Measurements from ENCODE around the gene CHFR. TPM values are rescaled to one million over a fixed set of nuclear protein-coding genes. Genes with fewer than 3 reads are reported as not detected.
A peak's percentile ranks its signal among the peaks of the same experiment; 100 is the strongest.
"Not testable (repeated sequence)": the region's sequence is repeated elsewhere in the genome, so short reads cannot be mapped to it uniquely, and the experiment has no call there.

Gene CHFR
- polyA plus RNA-seq, 3 donors: 18.9 to 33.0 (median 28.5) TPM

GRCh38 chr12:132844681-132845080 is 42.7 kb downstream of the CHFR start:
- not testable (repeated sequence) for DNase-seq

GRCh38 chr12:132842449-132843045 is 44.9 kb downstream of the CHFR start:
- DNase-seq: no peak

- no peak for DNase-seq
Observed at GRCh38 chr12:132841151-132841550, 46.3 kb downstream of the CHFR start.

- DNase-seq: no peak
Observed at GRCh38 chr12:132840536-132840935, 46.9 kb downstream of the CHFR start.

GRCh38 chr12:132839558-132840235 is 47.7 kb downstream of the CHFR start:
- no peak for DNase-seq

- DNase-seq: no peak
Observed at GRCh38 chr12:132838410-132839080, 48.9 kb downstream of the CHFR start.

- no peak for DNase-seq
Observed at GRCh38 chr12:132837693-132838409, 49.6 kb downstream of the CHFR start.

- no peak for DNase-seq
Observed at GRCh38 chr12:132836795-132837331, 50.5 kb downstream of the CHFR start.

GRCh38 chr12:132836230-132836629 is 51.2 kb downstream of the CHFR start:
- DNase-seq: not testable (repeated sequence)

- no peak for DNase-seq
Observed at GRCh38 chr12:132835076-132836025, 52.1 kb downstream of the CHFR start.

- DNase-seq: no peak
Observed at GRCh38 chr12:132834181-132834711, 53.2 kb downstream of the CHFR start.

- no peak for DNase-seq
Observed at GRCh38 chr12:132833341-132833740, 54.1 kb downstream of the CHFR start.

GRCh38 chr12:132831771-132832170 is 55.6 kb downstream of the CHFR start:
- no peak for DNase-seq

GRCh38 chr12:132828706-132829534 is 58.5 kb downstream of the CHFR start, which contains the start of gene GOLGA3:
TSS of gene GOLGA3 (minus strand) at chr12:132828869. CDS start at chr12:132822128, 6,741 bp downstream.
- DNase-seq: peak; percentile 93

- DNase-seq: no peak
Observed at GRCh38 chr12:132827763-132828703, 59.4 kb downstream of the CHFR start.

- no peak for DNase-seq
Observed at GRCh38 chr12:132825861-132826260, 61.5 kb downstream of the CHFR start.

- DNase-seq: no peak
Observed at GRCh38 chr12:132825089-132825488, 62.3 kb downstream of the CHFR start.

GRCh38 chr12:132824053-132824452 is 63.4 kb downstream of the CHFR start:
- no peak for DNase-seq

Measured in renal pelvis (tissue), 4 donors.